Effector memory CD8-positive, alpha-beta T cell (primary cell): Measurements from ENCODE around the gene LMO2.

ENCODE experiments used
- ATAC-seq: fragments of 150-1000 bp; cut with Tn5 transposase; replicated peaks from 2 replicates; pipeline ENCODE4 v1.10.0; 2021; ENCODE audit warnings: mild to moderate bottlenecking, moderate library complexity
- DNase-seq, 3 experiments: peaks; one replicate each; pipeline ENCODE4 v3.0.0; 2021
- H3K27ac Mint-ChIP-seq, 2 donors: one replicate each; pipeline ENCODE4 v1.8.0; 2022; ENCODE audit warnings: mild to moderate bottlenecking in 2 of 2, mixed read lengths in 2 of 2, moderate library complexity in 2 of 2
- H3K27me3 Mint-ChIP-seq, 2 donors: one replicate each; pipeline ENCODE4 v1.8.0; 2022; ENCODE audit warnings: mixed read lengths in 2 of 2
- H3K36me3 Mint-ChIP-seq: one replicate; pipeline ENCODE4 v1.8.0; 2022; ENCODE audit warnings: mild to moderate bottlenecking, moderate library complexity, mixed read lengths; ENCODE audit not compliant: insufficient read depth
- H3K4me1 Mint-ChIP-seq, 2 donors: one replicate each; pipeline ENCODE4 v1.8.0; 2022; ENCODE audit warnings: low read depth in 2 of 2, mixed read lengths in 2 of 2
- H3K4me3 Mint-ChIP-seq, 2 donors: one replicate each; pipeline ENCODE4 v1.8.0; 2022; ENCODE audit warnings: mild to moderate bottlenecking in 2 of 2, mixed read lengths in 2 of 2, moderate library complexity in 2 of 2
- H3K9me3 Mint-ChIP-seq, 2 donors: one replicate each; pipeline ENCODE4 v1.8.0; 2022; ENCODE audit warnings: mixed read lengths in 2 of 2

LMO2 gene

DNA sequence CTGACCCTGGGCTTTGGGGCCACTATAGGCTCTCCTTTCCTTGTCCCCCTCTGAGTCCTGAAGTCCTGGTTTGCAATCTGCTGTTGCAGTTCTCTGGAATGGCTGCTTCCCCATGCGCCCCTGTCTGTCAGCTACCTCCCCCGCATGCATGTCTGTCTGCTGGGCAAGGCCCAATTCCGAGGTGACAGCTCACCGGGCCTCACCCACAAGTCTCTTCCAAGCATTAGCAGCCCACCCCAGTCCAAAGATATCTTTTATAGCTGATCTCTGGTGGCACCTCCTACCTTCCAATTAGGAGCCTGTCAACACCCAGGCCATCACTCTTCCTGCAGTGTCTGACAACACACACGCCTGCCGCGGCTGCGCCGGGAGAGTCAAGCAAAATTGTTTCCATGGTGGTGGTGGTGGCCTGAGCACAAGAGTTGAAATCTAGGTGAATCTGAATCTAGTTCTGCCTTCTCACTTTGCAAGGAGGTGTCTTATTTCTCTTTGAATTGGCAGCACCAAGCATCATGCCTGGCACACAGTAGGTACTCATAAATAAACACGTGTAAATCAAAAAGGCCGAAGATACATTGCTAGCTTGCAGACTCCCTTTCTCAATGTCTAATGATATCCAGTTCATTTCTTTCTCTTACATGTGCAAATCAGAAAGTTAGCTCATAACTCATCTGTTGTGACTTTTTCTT is 1.2 kb upstream of the LMO2 start:
- no peak for DNase-seq
- H3K27me3 Mint-ChIP-seq, result peaks cover 44 to 57% of the 10 kb centered on the region in 2 donors
- H3K36me3 Mint-ChIP-seq, result peaks cover 7% of the 10 kb centered on the region
- H3K4me3 Mint-ChIP-seq, result peak overlapping the region; percentile 62 to 76
- ATAC-seq, result no peak
- no peaks in the 10 kb centered on the region for H3K9me3 Mint-ChIP-seq
- peaks cover 27% of the 10 kb centered on the region in 2 donors for H3K4me1 Mint-ChIP-seq
- peak overlapping the region; percentile 24 to 82 for H3K27ac Mint-ChIP-seq

DNA sequence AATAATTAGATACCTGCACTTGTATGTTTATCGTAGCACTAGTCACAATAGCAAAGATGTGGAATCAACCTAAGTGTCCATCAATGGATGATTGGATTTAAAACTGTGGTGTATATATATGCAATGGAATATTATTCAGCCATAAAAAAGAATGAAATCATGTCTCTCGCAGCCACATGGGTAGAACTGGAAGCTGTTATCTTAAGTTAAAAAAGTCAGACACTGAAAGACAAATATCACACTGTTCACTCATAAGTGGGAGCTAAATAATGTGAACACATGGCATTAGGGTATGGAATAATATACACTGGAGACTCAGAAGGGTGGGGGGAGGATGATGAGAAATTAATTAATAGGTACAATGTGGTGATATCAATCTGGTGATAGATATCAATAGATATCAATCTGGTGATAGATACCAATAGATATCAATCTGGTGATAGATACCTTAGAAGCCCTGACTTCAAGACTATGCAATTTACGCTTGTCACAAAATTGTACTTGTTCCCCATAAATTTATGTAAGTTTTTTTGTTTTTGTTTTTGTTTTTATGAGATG is 2.0 kb downstream of the LMO2 start:
- DNase-seq (no peak), ATAC-seq (no peak)
- no peaks in the 10 kb centered on the region for H3K9me3 Mint-ChIP-seq
- peaks cover 22 to 25% of the 10 kb centered on the region in 2 donors for H3K4me1 Mint-ChIP-seq
- peaks cover 66 to 72% of the 10 kb centered on the region in 2 donors for H3K27me3 Mint-ChIP-seq
- H3K4me3 Mint-ChIP-seq, result no peak overlapping the region
- H3K36me3 Mint-ChIP-seq, result peaks cover 7% of the 10 kb centered on the region
- no peak overlapping the region for H3K27ac Mint-ChIP-seq

GRCh38 chr11:33889296-33889695 is 2.6 kb downstream of the LMO2 start:
- H3K27me3 Mint-ChIP-seq, result peaks cover 69 to 78% of the 10 kb centered on the region in 2 donors
- DNase-seq (no peak), ATAC-seq (no peak)
- H3K4me3 Mint-ChIP-seq, result no peak overlapping the region
- H3K27ac Mint-ChIP-seq, result no peak overlapping the region
- peaks cover 16 to 22% of the 10 kb centered on the region in 2 donors for H3K4me1 Mint-ChIP-seq
- no peaks in the 10 kb centered on the region for H3K9me3 Mint-ChIP-seq
- H3K36me3 Mint-ChIP-seq, result peaks cover 7% of the 10 kb centered on the region

DNA sequence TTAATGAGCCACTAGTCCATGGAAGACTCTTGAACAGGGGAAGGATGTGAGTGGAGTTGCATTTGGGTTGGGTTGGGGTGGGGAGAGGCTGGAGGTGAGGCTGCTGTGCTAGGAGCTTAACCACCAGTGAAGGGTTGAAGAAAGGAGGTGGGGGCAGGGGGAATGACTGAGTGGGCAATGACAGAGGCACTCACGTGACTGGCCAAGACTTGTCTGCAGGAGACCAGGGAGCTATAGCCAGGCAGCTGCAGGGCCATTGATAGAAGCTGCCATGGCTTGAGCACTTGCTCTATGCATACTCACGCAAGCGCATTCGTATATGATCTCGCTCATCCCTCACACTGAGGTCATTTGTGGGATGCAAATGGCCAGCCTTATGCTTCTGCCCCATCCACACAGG is 4.0 kb downstream of the LMO2 start:
- H3K27ac Mint-ChIP-seq, result no peak overlapping the region
- no peaks in the 10 kb centered on the region for H3K36me3 Mint-ChIP-seq
- no peak overlapping the region for H3K4me3 Mint-ChIP-seq
- H3K4me1 Mint-ChIP-seq, result peaks cover 2 to 8% of the 10 kb centered on the region in 2 donors
- ATAC-seq, result no peak
- DNase-seq, result no peak
- H3K27me3 Mint-ChIP-seq, result peaks cover 77 to 88% of the 10 kb centered on the region in 2 donors
- no peaks in the 10 kb centered on the region for H3K9me3 Mint-ChIP-seq

DNA sequence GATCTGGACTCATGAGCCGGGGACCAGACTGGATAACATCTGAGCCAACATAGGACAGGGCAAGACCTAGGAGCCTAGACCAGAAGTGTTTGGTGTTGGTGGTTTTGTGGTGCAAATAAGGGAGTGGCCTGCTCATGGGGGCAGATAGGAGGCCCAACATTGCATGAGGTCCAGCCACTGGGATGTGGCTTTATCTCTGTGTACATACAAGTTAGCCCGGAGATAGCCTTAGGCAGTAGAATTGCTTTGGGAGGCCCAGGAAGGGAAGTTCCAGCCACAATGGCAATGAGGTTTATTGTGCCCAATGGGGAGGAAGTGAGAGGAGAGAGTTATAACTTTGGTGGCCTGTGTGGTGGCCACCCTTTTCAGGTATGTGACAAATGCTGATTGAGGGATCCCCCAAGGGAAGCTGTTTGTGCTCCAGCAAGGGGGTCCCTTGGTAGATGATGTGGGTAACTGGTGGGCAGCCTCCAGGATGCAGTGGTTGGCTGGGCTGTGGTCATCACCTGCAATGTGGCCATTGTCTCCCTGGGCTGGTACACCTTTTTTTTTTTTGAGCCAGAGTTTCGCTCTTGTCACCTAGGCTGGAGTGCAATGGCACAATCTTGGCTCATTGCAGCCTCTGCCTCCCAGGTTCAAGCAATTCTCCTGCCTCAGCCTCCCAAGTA is 6.4 kb downstream of the LMO2 start:
- Mint-ChIP-seq H3K36me3 (no peaks in the 10 kb centered on the region), H3K9me3 (no peaks in the 10 kb centered on the region), H3K4me1 (peaks cover 0 to 2% of the 10 kb centered on the region in 2 donors), H3K27ac (no peak overlapping the region), H3K4me3 (no peak overlapping the region), H3K27me3 (peaks cover 83 to 92% of the 10 kb centered on the region in 2 donors)
- no peak for DNase-seq
- ATAC-seq, result no peak

GRCh38 chr11:33884601-33885000 is 7.3 kb downstream of the LMO2 start:
- Mint-ChIP-seq H3K4me1 (peaks cover 0 to 2% of the 10 kb centered on the region in 2 donors), H3K27ac (no peak overlapping the region), H3K27me3 (peaks cover 84 to 96% of the 10 kb centered on the region in 2 donors), H3K9me3 (no peaks in the 10 kb centered on the region), H3K36me3 (no peaks in the 10 kb centered on the region), H3K4me3 (no peak overlapping the region)
- no peak for DNase-seq
- ATAC-seq, result no peak

DNA sequence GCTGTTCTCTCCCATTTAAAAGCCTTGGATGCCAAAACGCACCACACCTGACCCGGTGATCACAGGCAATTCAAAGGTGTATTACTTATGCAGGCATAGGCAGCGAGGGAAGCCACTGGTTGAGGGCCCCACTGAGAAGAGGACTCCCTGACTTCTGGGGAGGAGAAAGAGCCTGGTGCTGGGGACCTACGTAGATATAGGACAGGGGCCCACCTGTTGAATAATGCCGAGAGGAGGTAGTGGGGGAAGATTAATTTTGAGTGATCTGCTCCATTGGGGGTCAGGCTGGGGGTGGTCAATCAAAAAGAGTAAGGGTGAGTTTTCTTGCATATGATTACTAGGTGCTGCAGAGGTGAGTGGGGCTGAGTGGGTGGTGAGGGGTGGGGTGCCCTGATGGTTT is 7.8 kb downstream of the LMO2 start:
- Mint-ChIP-seq H3K27me3 (peaks cover 78 to 96% of the 10 kb centered on the region in 2 donors), H3K27ac (no peak overlapping the region), H3K4me1 (peaks cover 0 to 2% of the 10 kb centered on the region in 2 donors), H3K4me3 (no peak overlapping the region), H3K36me3 (no peaks in the 10 kb centered on the region), H3K9me3 (no peaks in the 10 kb centered on the region)
- ATAC-seq (no peak), DNase-seq (no peak)

DNA sequence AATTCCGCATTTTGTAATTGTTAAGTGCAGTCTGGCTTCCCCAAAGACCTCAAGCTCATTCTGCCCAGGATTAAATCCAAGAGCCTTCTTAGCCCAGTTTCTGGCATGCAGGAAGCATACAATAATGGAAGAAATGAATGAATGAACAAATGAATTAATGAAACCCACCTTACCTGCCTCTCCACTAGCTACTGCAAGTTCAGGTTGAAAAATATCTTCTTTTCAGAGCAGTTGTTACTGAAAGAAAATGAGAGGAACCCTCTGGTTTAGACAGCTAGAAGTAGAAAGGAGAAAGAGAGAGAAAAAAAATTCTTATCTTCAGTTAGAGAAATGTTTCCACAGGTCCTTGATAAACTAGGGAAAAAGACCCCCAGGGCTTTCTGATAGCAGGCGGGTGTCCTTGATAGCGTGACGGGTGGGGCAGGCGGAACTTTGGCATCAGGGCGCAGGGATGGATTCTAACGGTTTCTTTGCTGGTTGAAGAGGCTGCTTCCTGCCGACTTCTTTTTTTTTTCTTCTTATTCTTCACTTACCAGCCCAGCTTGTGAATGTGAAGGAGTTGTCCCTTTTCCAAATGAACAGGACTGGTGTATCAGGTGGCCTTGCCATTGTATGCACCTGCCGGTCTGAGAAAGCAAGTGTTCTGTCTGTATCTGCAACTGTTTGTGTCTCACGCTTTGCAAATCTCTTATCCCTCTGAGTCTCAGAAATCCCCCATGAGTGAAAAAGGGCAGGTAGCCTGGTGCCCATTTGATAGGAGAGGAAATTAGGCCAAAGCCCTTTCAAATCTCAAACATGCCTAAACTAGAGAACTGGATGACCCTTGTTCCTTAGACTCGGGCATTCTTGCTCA is 10.0 kb downstream of the LMO2 start:
- Mint-ChIP-seq H3K27me3 (peaks cover 76 to 96% of the 10 kb centered on the region in 2 donors), H3K36me3 (no peaks in the 10 kb centered on the region), H3K4me1 (peaks cover 0 to 2% of the 10 kb centered on the region in 2 donors), H3K9me3 (no peaks in the 10 kb centered on the region), H3K4me3 (no peak overlapping the region), H3K27ac (no peak overlapping the region)
- DNase-seq, result no peak
- ATAC-seq, result no peak

DNA sequence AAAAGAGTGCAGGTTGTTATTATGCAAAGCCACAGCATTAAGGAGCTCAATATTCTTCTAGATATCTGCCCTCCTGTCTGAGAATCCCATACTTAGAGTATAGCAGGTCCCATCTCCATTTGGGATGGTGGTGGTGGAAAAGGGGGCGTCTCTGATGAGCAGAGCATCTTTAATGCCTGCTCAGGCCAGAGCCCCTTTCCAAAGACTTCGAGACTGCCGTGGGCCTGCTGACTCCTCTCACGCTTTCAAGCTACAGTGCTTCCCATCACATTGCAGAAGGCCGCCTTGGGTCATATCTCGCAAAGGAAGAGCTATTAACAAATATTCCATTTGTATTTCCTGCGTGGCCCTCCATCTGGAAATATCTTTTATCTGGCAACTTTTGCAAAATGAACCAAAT is 10.9 kb downstream of the LMO2 start:
- Mint-ChIP-seq H3K9me3 (no peaks in the 10 kb centered on the region), H3K36me3 (no peaks in the 10 kb centered on the region), H3K4me1 (peaks cover 0 to 2% of the 10 kb centered on the region in 2 donors), H3K27ac (no peak overlapping the region), H3K27me3 (peaks cover 80 to 96% of the 10 kb centered on the region in 2 donors), H3K4me3 (no peak overlapping the region)
- DNase-seq (no peak), ATAC-seq (no peak)

DNA sequence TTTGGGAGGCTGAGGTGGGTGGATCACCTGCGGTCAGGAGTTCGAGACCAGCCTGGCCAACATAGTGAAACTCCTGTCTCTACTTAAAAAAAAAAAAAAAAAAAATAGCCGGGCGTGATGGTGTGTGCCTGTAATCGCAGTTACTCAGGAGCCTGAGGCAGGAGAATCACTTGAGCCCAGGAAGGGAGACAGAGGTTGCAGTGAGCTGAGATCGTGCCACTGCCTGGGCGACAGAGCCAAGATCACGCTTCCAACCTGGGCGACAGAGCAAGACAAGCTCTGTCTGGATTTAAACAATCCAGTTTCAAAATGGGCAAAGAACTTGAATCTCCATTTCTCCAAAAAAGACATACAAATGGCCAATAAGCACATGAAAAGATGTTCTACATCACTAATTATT is 12.5 kb downstream of the LMO2 start:
- Mint-ChIP-seq H3K27me3 (peaks cover 83 to 96% of the 10 kb centered on the region in 2 donors), H3K27ac (no peak overlapping the region), H3K36me3 (no peaks in the 10 kb centered on the region), H3K4me1 (no peaks in the 10 kb centered on the region), H3K4me3 (no peak overlapping the region), H3K9me3 (no peaks in the 10 kb centered on the region)
- ATAC-seq (no peak), DNase-seq (no peak)

- H3K4me1 Mint-ChIP-seq, result no peaks in the 10 kb centered on the region
- ATAC-seq (no peak), DNase-seq (no peak)
- H3K4me3 Mint-ChIP-seq, result no peak overlapping the region
- H3K27me3 Mint-ChIP-seq, result peaks cover 78 to 93% of the 10 kb centered on the region in 2 donors
- no peaks in the 10 kb centered on the region for H3K36me3 Mint-ChIP-seq
- H3K27ac Mint-ChIP-seq, result no peak overlapping the region
- no peaks in the 10 kb centered on the region for H3K9me3 Mint-ChIP-seq
These were observed 14.8 kb downstream of the LMO2 start for GRCh38 chr11:33877038-33877437.

GRCh38 chr11:33875621-33876294 is 16.1 kb downstream of the LMO2 start:
- H3K4me1 Mint-ChIP-seq, result peaks cover 0 to under 1% of the 10 kb centered on the region in 2 donors
- no peak overlapping the region for H3K4me3 Mint-ChIP-seq
- DNase-seq (no peak), ATAC-seq (no peak)
- no peaks in the 10 kb centered on the region for H3K9me3 Mint-ChIP-seq
- H3K27ac Mint-ChIP-seq, result no peak overlapping the region
- H3K36me3 Mint-ChIP-seq, result no peaks in the 10 kb centered on the region
- peaks cover 74 to 89% of the 10 kb centered on the region in 2 donors for H3K27me3 Mint-ChIP-seq
